Effector memory CD8-positive, alpha-beta T cell (primary cell): ENCODE results near the gene IL1RN.
A peak's percentile ranks its signal among the peaks of the same experiment; 100 is the strongest.

Experiments
- ATAC-seq: fragments of 150-1000 bp; cut with Tn5 transposase; replicated peaks from 2 replicates; pipeline ENCODE4 v1.10.0; 2021; ENCODE audit warnings: mild to moderate bottlenecking, moderate library complexity
- DNase-seq, 3 experiments: peaks; one replicate each; pipeline ENCODE4 v3.0.0; 2021
- H3K27ac Mint-ChIP-seq, 2 donors: one replicate each; pipeline ENCODE4 v1.8.0; 2022; ENCODE audit warnings: mild to moderate bottlenecking in 2 of 2, mixed read lengths in 2 of 2, moderate library complexity in 2 of 2
- H3K27me3 Mint-ChIP-seq, 2 donors: one replicate each; pipeline ENCODE4 v1.8.0; 2022; ENCODE audit warnings: mixed read lengths in 2 of 2
- H3K36me3 Mint-ChIP-seq: one replicate; pipeline ENCODE4 v1.8.0; 2022; ENCODE audit warnings: mild to moderate bottlenecking, moderate library complexity, mixed read lengths; ENCODE audit not compliant: insufficient read depth
- H3K4me1 Mint-ChIP-seq, 2 donors: one replicate each; pipeline ENCODE4 v1.8.0; 2022; ENCODE audit warnings: low read depth in 2 of 2, mixed read lengths in 2 of 2
- H3K4me3 Mint-ChIP-seq, 2 donors: one replicate each; pipeline ENCODE4 v1.8.0; 2022; ENCODE audit warnings: mild to moderate bottlenecking in 2 of 2, mixed read lengths in 2 of 2, moderate library complexity in 2 of 2
- H3K9me3 Mint-ChIP-seq, 2 donors: one replicate each; pipeline ENCODE4 v1.8.0; 2022; ENCODE audit warnings: mixed read lengths in 2 of 2

Gene IL1RN

GRCh38 chr2:113158884-113159553, 31.6 kb downstream of the IL1RN start:
- Mint-ChIP-seq H3K9me3 (no peaks in the 10 kb centered on the region), H3K36me3 (no peaks in the 10 kb centered on the region), H3K4me3 (no peak overlapping the region), H3K4me1 (peaks cover 12 to 24% of the 10 kb centered on the region in 2 donors), H3K27ac (peak overlapping the region in 1 of 2 donors; percentile 87), H3K27me3 (no peaks in the 10 kb centered on the region)
- no peak for DNase-seq
- ATAC-seq = no peak

- no peak overlapping the region for H3K27ac Mint-ChIP-seq
- H3K36me3 Mint-ChIP-seq = no peaks in the 10 kb centered on the region
- H3K4me3 Mint-ChIP-seq = no peak overlapping the region
- no peaks in the 10 kb centered on the region for H3K9me3 Mint-ChIP-seq
- DNase-seq (no peak), ATAC-seq (no peak)
- H3K4me1 Mint-ChIP-seq = peaks cover 17 to 33% of the 10 kb centered on the region in 2 donors
- H3K27me3 Mint-ChIP-seq = no peaks in the 10 kb centered on the region
Measured at GRCh38 chr2:113160248-113160647, 32.9 kb downstream of the IL1RN start.

- Mint-ChIP-seq H3K4me1 (peaks cover 17 to 33% of the 10 kb centered on the region in 2 donors), H3K27ac (no peak overlapping the region), H3K4me3 (no peak overlapping the region)
Measured at GRCh38 chr2:113160962-113161361, 33.6 kb downstream of the IL1RN start.

GRCh38 chr2:113162173-113162572, 34.8 kb downstream of the IL1RN start:
- no peak for ATAC-seq
- no peak for DNase-seq
- no peak overlapping the region for H3K27ac Mint-ChIP-seq
- H3K36me3 Mint-ChIP-seq = no peaks in the 10 kb centered on the region
- H3K27me3 Mint-ChIP-seq = no peaks in the 10 kb centered on the region
- H3K4me3 Mint-ChIP-seq = no peak overlapping the region
- no peaks in the 10 kb centered on the region for H3K9me3 Mint-ChIP-seq
- peaks cover 19 to 32% of the 10 kb centered on the region in 2 donors for H3K4me1 Mint-ChIP-seq

More at GRCh38 chr2:113160962-113161361, 33.6 kb downstream of the IL1RN start:
- no peak for ATAC-seq
- no peaks in the 10 kb centered on the region for H3K27me3 Mint-ChIP-seq
- no peaks in the 10 kb centered on the region for H3K36me3 Mint-ChIP-seq
- DNase-seq = no peak
- no peaks in the 10 kb centered on the region for H3K9me3 Mint-ChIP-seq

- peak overlapping the region in 1 of 2 donors; percentile 49 for H3K27ac Mint-ChIP-seq
Measured at GRCh38 chr2:113162869-113163268, 35.5 kb downstream of the IL1RN start.

GRCh38 chr2:113164215-113164929, 37.0 kb downstream of the IL1RN start:
- DNase-seq (no peak), ATAC-seq (no peak)
- H3K9me3 Mint-ChIP-seq = no peaks in the 10 kb centered on the region
- no peaks in the 10 kb centered on the region for H3K36me3 Mint-ChIP-seq
- no peak overlapping the region for H3K27ac Mint-ChIP-seq
- H3K27me3 Mint-ChIP-seq = no peaks in the 10 kb centered on the region
- peaks cover 27 to 43% of the 10 kb centered on the region in 2 donors for H3K4me1 Mint-ChIP-seq
- H3K4me3 Mint-ChIP-seq = no peak overlapping the region

More at GRCh38 chr2:113162869-113163268, 35.5 kb downstream of the IL1RN start:
- DNase-seq (no peak), ATAC-seq (no peak)
- no peak overlapping the region for H3K4me3 Mint-ChIP-seq
- peaks cover 20 to 37% of the 10 kb centered on the region in 2 donors for H3K4me1 Mint-ChIP-seq
- no peaks in the 10 kb centered on the region for H3K27me3 Mint-ChIP-seq
- no peaks in the 10 kb centered on the region for H3K9me3 Mint-ChIP-seq
- no peaks in the 10 kb centered on the region for H3K36me3 Mint-ChIP-seq

GRCh38 chr2:113164930-113165585, 37.7 kb downstream of the IL1RN start:
- peaks cover 33 to 47% of the 10 kb centered on the region in 2 donors for H3K4me1 Mint-ChIP-seq

GRCh38 chr2:113166187-113166645, 38.8 kb downstream of the IL1RN start:
- no peak overlapping the region for H3K4me3 Mint-ChIP-seq
- no peaks in the 10 kb centered on the region for H3K36me3 Mint-ChIP-seq
- H3K27ac Mint-ChIP-seq = peak overlapping the region in 1 of 2 donors; percentile 80
- no peaks in the 10 kb centered on the region for H3K9me3 Mint-ChIP-seq
- peaks cover 36 to 50% of the 10 kb centered on the region in 2 donors for H3K4me1 Mint-ChIP-seq
- ATAC-seq = no peak
- H3K27me3 Mint-ChIP-seq = no peaks in the 10 kb centered on the region
- no peak for DNase-seq

More at GRCh38 chr2:113164930-113165585, 37.7 kb downstream of the IL1RN start:
- no peaks in the 10 kb centered on the region for H3K36me3 Mint-ChIP-seq
- H3K4me3 Mint-ChIP-seq = no peak overlapping the region
- no peak overlapping the region for H3K27ac Mint-ChIP-seq
- ATAC-seq (no peak), DNase-seq (no peak)
- no peaks in the 10 kb centered on the region for H3K27me3 Mint-ChIP-seq
- H3K9me3 Mint-ChIP-seq = no peaks in the 10 kb centered on the region

GRCh38 chr2:113167115-113167932, 39.9 kb downstream of the IL1RN start:
- H3K4me3 Mint-ChIP-seq = peak overlapping the region; percentile 65
- peaks cover 44 to 56% of the 10 kb centered on the region in 2 donors for H3K4me1 Mint-ChIP-seq
- no peaks in the 10 kb centered on the region for H3K27me3 Mint-ChIP-seq
- no peak for DNase-seq
- H3K36me3 Mint-ChIP-seq = no peaks in the 10 kb centered on the region
- peak overlapping the region; percentile 80 to 95 for H3K27ac Mint-ChIP-seq
- ATAC-seq = no peak
- H3K9me3 Mint-ChIP-seq = no peaks in the 10 kb centered on the region

- peak overlapping the region; percentile 80 to 95 for H3K27ac Mint-ChIP-seq
- H3K9me3 Mint-ChIP-seq = no peaks in the 10 kb centered on the region
- DNase-seq (no peak), ATAC-seq (no peak)
- no peaks in the 10 kb centered on the region for H3K36me3 Mint-ChIP-seq
- H3K4me3 Mint-ChIP-seq = peak overlapping the region; percentile 65
- no peaks in the 10 kb centered on the region for H3K27me3 Mint-ChIP-seq
- H3K4me1 Mint-ChIP-seq = peaks cover 50 to 57% of the 10 kb centered on the region in 2 donors
Measured at GRCh38 chr2:113167962-113168340, 40.6 kb downstream of the IL1RN start.

- H3K27ac Mint-ChIP-seq = peak overlapping the region; percentile 80 to 95
- DNase-seq (peak in 2 of 3 experiments; percentile 31 to 40), ATAC-seq (peak; percentile 54)
- no peaks in the 10 kb centered on the region for H3K9me3 Mint-ChIP-seq
- peaks cover 8% of the 10 kb centered on the region for H3K36me3 Mint-ChIP-seq
- H3K4me1 Mint-ChIP-seq = peaks cover 60 to 63% of the 10 kb centered on the region in 2 donors
- H3K27me3 Mint-ChIP-seq = no peaks in the 10 kb centered on the region
- H3K4me3 Mint-ChIP-seq = peak overlapping the region; percentile 65
Measured at GRCh38 chr2:113169002-113169530, 41.7 kb downstream of the IL1RN start.

- ATAC-seq (no peak), DNase-seq (no peak)
- H3K36me3 Mint-ChIP-seq = peaks cover 13% of the 10 kb centered on the region
- no peaks in the 10 kb centered on the region for H3K9me3 Mint-ChIP-seq
- peak overlapping the region; percentile 41 to 58 for H3K4me3 Mint-ChIP-seq
- peaks cover 58 to 59% of the 10 kb centered on the region in 2 donors for H3K4me1 Mint-ChIP-seq
- H3K27me3 Mint-ChIP-seq = no peaks in the 10 kb centered on the region
- peak overlapping the region; percentile 75 to 95 for H3K27ac Mint-ChIP-seq
Measured at GRCh38 chr2:113169586-113169985, 42.2 kb downstream of the IL1RN start.
